ENCODE data around the gene RYR3.
A peak's percentile ranks its signal among the peaks of the same experiment; 100 is the strongest.

RYR3 gene

GRCh38 chr15:33660151-33660550, 349.4 kb downstream of the RYR3 start:
- no peak for DNase-seq

- DNase-seq: no peak
Measured at GRCh38 chr15:33662014-33662413, 351.2 kb downstream of the RYR3 start.

GRCh38 chr15:33664947-33665346, 354.2 kb downstream of the RYR3 start:
- no peak for DNase-seq

- no peak for DNase-seq
Measured at GRCh38 chr15:33670567-33670966, 359.8 kb downstream of the RYR3 start.

- DNase-seq: no peak
Measured at GRCh38 chr15:33671456-33671855, 360.7 kb downstream of the RYR3 start.

- no peak for DNase-seq
Measured at GRCh38 chr15:33675246-33675645, 364.5 kb downstream of the RYR3 start.

GRCh38 chr15:33677238-33677830, 366.6 kb downstream of the RYR3 start:
- no peak for DNase-seq

GRCh38 chr15:33678176-33678575, 367.4 kb downstream of the RYR3 start:
- DNase-seq: no peak

- DNase-seq: no peak
Measured at GRCh38 chr15:33678602-33679001, 367.8 kb downstream of the RYR3 start.

GRCh38 chr15:33679061-33679460, 368.3 kb downstream of the RYR3 start:
- DNase-seq: no peak

- no peak for DNase-seq
Measured at GRCh38 chr15:33680336-33680735, 369.6 kb downstream of the RYR3 start.

GRCh38 chr15:33693166-33693800, 382.5 kb downstream of the RYR3 start:
- no peak for DNase-seq

- DNase-seq: no peak
Measured at GRCh38 chr15:33698126-33698525, 387.4 kb downstream of the RYR3 start.

- no peak for DNase-seq
Measured at GRCh38 chr15:33699145-33699544, 388.4 kb downstream of the RYR3 start.

- no peak for DNase-seq
Measured at GRCh38 chr15:33699691-33700447, 389.1 kb downstream of the RYR3 start.

- DNase-seq: peak; percentile 79
Measured at GRCh38 chr15:33700695-33701303, 390.0 kb downstream of the RYR3 start.

- DNase-seq: no peak
Measured at GRCh38 chr15:33701304-33701696, 390.5 kb downstream of the RYR3 start.

- DNase-seq: no peak
Measured at GRCh38 chr15:33706173-33706572, 395.4 kb downstream of the RYR3 start.

GRCh38 chr15:33710748-33711147, 400.0 kb downstream of the RYR3 start:
- DNase-seq: no peak

- no peak for DNase-seq
Measured at GRCh38 chr15:33716025-33716424, 405.3 kb downstream of the RYR3 start.

GRCh38 chr15:33720952-33721351, 410.2 kb downstream of the RYR3 start:
- DNase-seq: no peak

GRCh38 chr15:33722005-33722672, 411.4 kb downstream of the RYR3 start:
- no peak for DNase-seq

GRCh38 chr15:33722673-33723015, 411.9 kb downstream of the RYR3 start:
- DNase-seq: no peak
